Measurements from ENCODE around the gene UBAC2. TPM values are rescaled to one million over a fixed set of nuclear protein-coding genes. Genes with fewer than 3 reads are reported as not detected.

Gene UBAC2
- total RNA-seq, 2 experiments from 2014 or later, result 26.8 to 28.5 TPM

- intact Hi-C loops (cut with micrococcal nuclease; ENCODE audit: unreplicated experiment), result no loop called here
- no TSS peak for BruUV-seq (replicated peaks)
- POLR2A ChIA-PET, result interaction anchor here (0.9 to 1.1 kb wide), 3 partner anchors 9 to 42 kb away, joined by 3 to 4 read pairs (median 4); no protein-coding TSS in a partner anchor
- H3K79me2 ChIP-seq (ENCODE audit: insufficient read depth, low read depth, low read length), result no peaks in the 10 kb centered on the region
- peaks cover 43% of the 10 kb centered on the region for H3K4me1 ChIP-seq (ENCODE audit: insufficient read depth, low read length, poor library complexity, severe bottlenecking)
- CTCF ChIA-PET (ENCODE audit: unreplicated experiment), result no interaction called here
- no peak overlapping the region for H3K27ac ChIP-seq (ENCODE audit: low read depth, low read length, poor library complexity, severe bottlenecking)
- no peak overlapping the region for H3K4me3 ChIP-seq (ENCODE audit: low read depth, low read length, poor library complexity, severe bottlenecking)
- no peaks in the 10 kb centered on the region for H3K9me2 ChIP-seq (ENCODE audit: insufficient read depth, low read length)
- H3K4me2 ChIP-seq (ENCODE audit: low read length), result no peak overlapping the region; the same call in 1 of the 2 replicates
- H3K9me3 ChIP-seq (ENCODE audit: low read length), result no peaks in the 10 kb centered on the region
- no peak for TF ChIP-seq EZH2phosphoT487 (IDR thresholded peaks at IDR 0.05; ENCODE audit: borderline replicate concordance, low read depth, low read length)
- no peak for TF ChIP-seq CTCF (conservative IDR thresholded peaks at IDR 0.05; ENCODE audit: low read length)
- H2AFZ ChIP-seq (ENCODE audit: low read length), result no peak overlapping the region
- peaks cover 4% of the 10 kb centered on the region for H3K36me3 ChIP-seq (ENCODE audit: insufficient read depth, low read length)
- no peaks in the 10 kb centered on the region for H4K20me1 ChIP-seq (ENCODE audit: insufficient read depth, low read length)
- no peak for DNase-seq (ENCODE audit: low spot score)
These were observed 133.6 kb downstream of the UBAC2 start for GRCh38 chr13:99334221-99334620.

- H2AFZ ChIP-seq (ENCODE audit: low read length), result no peak overlapping the region
- no peaks in the 10 kb centered on the region for H4K20me1 ChIP-seq (ENCODE audit: insufficient read depth, low read length)
- intact Hi-C loops (cut with micrococcal nuclease; ENCODE audit: unreplicated experiment), result loop anchor here (5.0 kb wide), 1 partner anchor 53 kb away; no protein-coding TSS in a partner anchor
- DNase-seq (ENCODE audit: low spot score), result no peak
- no peaks in the 10 kb centered on the region; the same call in 1 of the 2 replicates for H3K36me3 ChIP-seq (ENCODE audit: insufficient read depth, low read length)
- peaks cover 43% of the 10 kb centered on the region for H3K4me1 ChIP-seq (ENCODE audit: insufficient read depth, low read length, poor library complexity, severe bottlenecking)
- no peak overlapping the region for H3K4me3 ChIP-seq (ENCODE audit: low read depth, low read length, poor library complexity, severe bottlenecking)
- no peaks in the 10 kb centered on the region for H3K9me2 ChIP-seq (ENCODE audit: insufficient read depth, low read length)
- POLR2A ChIA-PET, result interaction anchor here (0.9 to 1.1 kb wide), 3 partner anchors 10 to 43 kb away, joined by 3 to 4 read pairs (median 4); no protein-coding TSS in a partner anchor
- peak overlapping the region; percentile 15 for H3K27ac ChIP-seq (ENCODE audit: low read depth, low read length, poor library complexity, severe bottlenecking)
- no peak for TF ChIP-seq CTCF (conservative IDR thresholded peaks at IDR 0.05; ENCODE audit: low read length)
- no peak for TF ChIP-seq EZH2phosphoT487 (IDR thresholded peaks at IDR 0.05; ENCODE audit: borderline replicate concordance, low read depth, low read length)
- BruUV-seq (replicated peaks), result no TSS peak
- CTCF ChIA-PET (ENCODE audit: unreplicated experiment), result no interaction called here
- no peaks in the 10 kb centered on the region for H3K9me3 ChIP-seq (ENCODE audit: low read length)
- H3K4me2 ChIP-seq (ENCODE audit: low read length), result peak overlapping the region; percentile 60
- H3K79me2 ChIP-seq (ENCODE audit: insufficient read depth, low read depth, low read length), result no peaks in the 10 kb centered on the region
These were observed 134.4 kb downstream of the UBAC2 start for GRCh38 chr13:99335087-99335486.

DNA sequence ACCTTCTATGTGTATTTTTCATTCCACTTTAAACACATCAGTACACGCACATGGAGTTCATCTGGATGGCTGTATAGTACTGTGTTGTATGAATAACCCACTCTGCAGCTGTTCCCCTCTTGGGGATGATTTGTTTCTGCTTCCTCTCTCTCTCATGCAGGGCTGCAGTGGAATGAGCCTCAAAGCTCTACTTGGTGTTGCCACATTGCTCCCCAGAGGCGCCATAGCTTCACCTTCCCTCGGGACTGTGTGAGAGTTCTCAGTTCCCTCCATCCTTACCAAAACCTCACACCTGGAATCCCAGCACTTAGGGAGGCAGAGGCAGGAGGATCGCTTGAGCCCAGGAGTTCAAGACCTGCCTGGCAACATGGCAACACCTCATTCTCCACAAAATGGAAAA is 134.9 kb downstream of the UBAC2 start:
- ChIA-PET CTCF (ENCODE audit: unreplicated experiment) (no interaction called here), POLR2A (no interaction called here)
- no TSS peak for BruUV-seq (replicated peaks)
- H3K4me2 ChIP-seq (ENCODE audit: low read length), result peak overlapping the region; percentile 60
- no peaks in the 10 kb centered on the region; the same call in 1 of the 2 replicates for H3K36me3 ChIP-seq (ENCODE audit: insufficient read depth, low read length)
- TF ChIP-seq CTCF (conservative IDR thresholded peaks at IDR 0.05; ENCODE audit: low read length), result no peak
- TF ChIP-seq EZH2phosphoT487 (IDR thresholded peaks at IDR 0.05; ENCODE audit: borderline replicate concordance, low read depth, low read length), result no peak
- H2AFZ ChIP-seq (ENCODE audit: low read length), result no peak overlapping the region
- H3K4me3 ChIP-seq (ENCODE audit: low read depth, low read length, poor library complexity, severe bottlenecking), result no peak overlapping the region
- H4K20me1 ChIP-seq (ENCODE audit: insufficient read depth, low read length), result no peaks in the 10 kb centered on the region
- peak overlapping the region; percentile 15 for H3K27ac ChIP-seq (ENCODE audit: low read depth, low read length, poor library complexity, severe bottlenecking)
- H3K9me2 ChIP-seq (ENCODE audit: insufficient read depth, low read length), result no peaks in the 10 kb centered on the region
- no peaks in the 10 kb centered on the region for H3K79me2 ChIP-seq (ENCODE audit: insufficient read depth, low read depth, low read length)
- DNase-seq (ENCODE audit: low spot score), result peak; percentile 53
- intact Hi-C loops (cut with micrococcal nuclease; ENCODE audit: unreplicated experiment), result loop anchor here (5.0 kb wide), 1 partner anchor 53 kb away; no protein-coding TSS in a partner anchor
- H3K4me1 ChIP-seq (ENCODE audit: insufficient read depth, low read length, poor library complexity, severe bottlenecking), result peaks cover 43% of the 10 kb centered on the region
- H3K9me3 ChIP-seq (ENCODE audit: low read length), result no peaks in the 10 kb centered on the region

Data from OCI-LY7 (cell line).